ENCODE measurements around the gene CD44. TPM values are rescaled to one million over a fixed set of nuclear protein-coding genes. Genes with fewer than 3 reads are reported as not detected.

CD44 gene
- polyA plus RNA-seq, 1 donor from 2014 or later: 0.77 TPM

GRCh38 chr11:35231076-35231860 lies 92.3 kb downstream of the CD44 start:
- no peaks in the 10 kb centered on the region for H3K36me3 ChIP-seq (ENCODE audit: insufficient read depth, low read length)
- H3K4me2 ChIP-seq (ENCODE audit: low read length): no peak overlapping the region
- no peaks in the 10 kb centered on the region for H3F3A ChIP-seq (ENCODE audit: insufficient read depth, low read length, poor library complexity, severe bottlenecking)
- no peaks in the 10 kb centered on the region for H3K9me3 ChIP-seq (ENCODE audit: low read length)
- H3K79me2 ChIP-seq (replicated peaks; ENCODE audit: insufficient read depth, low read length): no peaks in the 10 kb centered on the region
- no peaks in the 10 kb centered on the region for H3K27me3 ChIP-seq (ENCODE audit: insufficient read depth, low read depth, low read length)
- H3K27ac ChIP-seq (ENCODE audit: low read length): no peak overlapping the region
- no peak overlapping the region for H3K4me3 ChIP-seq (ENCODE audit: low read length)
- TF ChIP-seq EP300 (conservative IDR thresholded peaks at IDR 0.05; ENCODE audit: poor library complexity, severe bottlenecking): no peak
- H2AFZ ChIP-seq (ENCODE audit: low read depth, low read length): no peak overlapping the region
- no peak overlapping the region for H3K9ac ChIP-seq (ENCODE audit: low read length)
- H4K20me1 ChIP-seq (ENCODE audit: insufficient read depth): no peaks in the 10 kb centered on the region
- no peaks in the 10 kb centered on the region for H3K9me2 ChIP-seq (ENCODE audit: insufficient read depth, low read length)

GRCh38 chr11:35232891-35233330 lies 93.9 kb downstream of the CD44 start:
- H4K20me1 ChIP-seq (ENCODE audit: insufficient read depth): no peaks in the 10 kb centered on the region
- no peak overlapping the region for H3K4me2 ChIP-seq (ENCODE audit: low read length)
- H3K36me3 ChIP-seq (ENCODE audit: insufficient read depth, low read length): no peaks in the 10 kb centered on the region

More at GRCh38 chr11:35232891-35233330, 93.9 kb downstream of the CD44 start:
- no peak for TF ChIP-seq EP300 (conservative IDR thresholded peaks at IDR 0.05; ENCODE audit: poor library complexity, severe bottlenecking)
- TF ChIP-seq TAF1 (IDR thresholded peaks at IDR 0.05; ENCODE audit: low read depth): no peak
- no peak for TF ChIP-seq REST (IDR thresholded peaks at IDR 0.05; ENCODE audit: borderline replicate concordance)
- no peak for TF ChIP-seq SMC3 (conservative IDR thresholded peaks at IDR 0.05; ENCODE audit: poor library complexity)
- no peak for TF ChIP-seq EZH2 (IDR thresholded peaks at IDR 0.05; ENCODE audit: borderline replicate concordance, insufficient read depth, low read length, poor library complexity, severe bottlenecking)
- no peak for TF ChIP-seq MXI1 (conservative IDR thresholded peaks at IDR 0.05; ENCODE audit: poor library complexity, severe bottlenecking)
- no peak for TF ChIP-seq POLR2AphosphoS5 (IDR thresholded peaks at IDR 0.05)
- no peak for TF ChIP-seq RAD21 (conservative IDR thresholded peaks at IDR 0.05)
- TF ChIP-seq CTCF (IDR thresholded peaks at IDR 0.05; ENCODE audit: poor library complexity, severe bottlenecking): no peak
- Histone ChIP-seq H3K9ac (ENCODE audit: low read length) (no peak overlapping the region), H3K79me2 (replicated peaks; ENCODE audit: insufficient read depth, low read length) (no peaks in the 10 kb centered on the region), H3K9me3 (ENCODE audit: low read length) (no peaks in the 10 kb centered on the region), H2AFZ (ENCODE audit: low read depth, low read length) (no peak overlapping the region), H3K4me3 (ENCODE audit: low read length) (no peak overlapping the region), H3F3A (ENCODE audit: insufficient read depth, low read length, poor library complexity, severe bottlenecking) (no peaks in the 10 kb centered on the region), H3K27ac (ENCODE audit: low read length) (no peak overlapping the region), H3K27me3 (ENCODE audit: insufficient read depth, low read depth, low read length) (no peaks in the 10 kb centered on the region), H3K9me2 (ENCODE audit: insufficient read depth, low read length) (no peaks in the 10 kb centered on the region)
